ENCODE results near the gene BRSK1. TPM values are rescaled to one million over a fixed set of nuclear protein-coding genes. Genes with fewer than 3 reads are reported as not detected.

BRSK1 gene
- total and polyA plus RNA-seq, 2 donors from 2014 or later: 1.4 to 6.5 TPM

DNA sequence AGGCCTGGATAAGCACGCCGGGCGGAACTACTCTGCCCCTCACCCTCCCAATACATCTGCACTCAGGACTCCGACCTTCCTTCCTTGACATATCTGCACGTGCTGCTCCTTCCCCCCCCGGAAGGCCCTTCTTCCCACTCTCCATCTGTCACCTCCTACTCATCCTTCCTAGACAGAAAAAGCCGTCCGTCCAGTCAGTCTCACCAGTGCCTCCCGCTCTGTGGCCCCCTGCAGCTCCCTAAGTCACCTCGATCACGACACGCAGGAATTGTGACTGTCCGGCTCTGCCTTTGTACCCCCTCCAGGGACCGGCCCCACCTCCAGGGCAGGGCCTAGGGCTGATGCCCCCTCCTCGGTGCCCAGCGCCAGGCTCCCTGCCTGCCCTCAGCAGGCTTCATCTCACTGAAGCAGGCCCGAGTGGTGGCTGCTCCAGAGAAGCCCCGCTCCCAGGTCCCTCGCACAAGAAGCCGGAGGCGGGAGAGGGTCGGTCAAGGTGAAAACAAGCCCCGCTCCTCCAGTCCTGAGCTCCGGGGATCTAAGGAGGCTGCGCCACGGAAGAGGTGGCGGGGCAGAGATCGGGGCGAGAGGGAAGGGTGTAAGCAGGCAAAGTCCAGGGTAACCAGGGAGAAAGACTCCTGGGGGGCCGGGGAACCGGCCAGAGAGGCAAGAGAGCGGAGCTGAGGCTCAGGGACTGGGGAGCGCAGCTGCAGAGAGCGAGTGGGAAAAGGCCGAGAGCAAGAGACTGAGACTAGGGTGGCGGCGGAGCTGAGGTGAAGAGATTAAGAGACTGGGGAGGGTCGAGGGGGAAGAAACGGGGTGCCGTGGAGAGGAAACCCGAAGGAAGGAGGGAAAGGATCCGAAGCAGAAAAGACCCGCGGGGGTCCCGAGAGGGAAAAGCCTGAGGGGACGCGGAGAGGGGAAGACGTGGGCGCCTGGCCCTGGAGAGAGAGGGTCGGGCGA is 26.1 kb upstream of the BRSK1 start:
- H3K9ac ChIP-seq (ENCODE audit: low read length in 3 of 3): peak overlapping the region; percentile 55 to 75 (median 71)
- H3K4me3 ChIP-seq (ENCODE audit: low read length in 3 of 3): peak overlapping the region; percentile 62 to 79 (median 73)
- H3K4me1 ChIP-seq (ENCODE audit: control insufficient read depth in 2 of 3, insufficient read depth in 2 of 3, low read depth in 1 of 3, low read length in 3 of 3): peaks cover 2 to 36% (median 18%) of the 10 kb centered on the region in 3 donors
- no peaks in the 10 kb centered on the region for H3K27me3 ChIP-seq (ENCODE audit: control insufficient read depth, insufficient read depth, low read length)
- no peaks in the 10 kb centered on the region for H3K36me3 ChIP-seq (ENCODE audit: control insufficient read depth in 2 of 3, insufficient read depth in 3 of 3, low read length in 3 of 3)
- FAIRE-seq: no peak
- H3K27ac ChIP-seq (ENCODE audit: low read depth in 2 of 2, low read length in 2 of 2): peak overlapping the region in 1 of 2 donors; percentile 10
- TF ChIP-seq, protein P1, sequence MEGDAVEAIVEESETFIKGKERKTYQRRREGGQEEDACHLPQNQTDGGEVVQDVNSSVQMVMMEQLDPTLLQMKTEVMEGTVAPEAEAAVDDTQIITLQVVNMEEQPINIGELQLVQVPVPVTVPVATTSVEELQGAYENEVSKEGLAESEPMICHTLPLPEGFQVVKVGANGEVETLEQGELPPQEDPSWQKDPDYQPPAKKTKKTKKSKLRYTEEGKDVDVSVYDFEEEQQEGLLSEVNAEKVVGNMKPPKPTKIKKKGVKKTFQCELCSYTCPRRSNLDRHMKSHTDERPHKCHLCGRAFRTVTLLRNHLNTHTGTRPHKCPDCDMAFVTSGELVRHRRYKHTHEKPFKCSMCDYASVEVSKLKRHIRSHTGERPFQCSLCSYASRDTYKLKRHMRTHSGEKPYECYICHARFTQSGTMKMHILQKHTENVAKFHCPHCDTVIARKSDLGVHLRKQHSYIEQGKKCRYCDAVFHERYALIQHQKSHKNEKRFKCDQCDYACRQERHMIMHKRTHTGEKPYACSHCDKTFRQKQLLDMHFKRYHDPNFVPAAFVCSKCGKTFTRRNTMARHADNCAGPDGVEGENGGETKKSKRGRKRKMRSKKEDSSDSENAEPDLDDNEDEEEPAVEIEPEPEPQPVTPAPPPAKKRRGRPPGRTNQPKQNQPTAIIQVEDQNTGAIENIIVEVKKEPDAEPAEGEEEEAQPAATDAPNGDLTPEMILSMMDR (IDR thresholded peaks at IDR 0.05; ENCODE audit: borderline replicate concordance, extremely low read depth, insufficient read depth): no peak
- DNase-seq: peak in 4 of 5 donors; percentile 22 to 72 (median 54)
- intact Hi-C loops (cut with DNase I): no loop called here
- no peaks in the 10 kb centered on the region for H3K9me3 ChIP-seq (ENCODE audit: control insufficient read depth in 2 of 3, insufficient read depth in 1 of 3, low read length in 3 of 3)

DNA sequence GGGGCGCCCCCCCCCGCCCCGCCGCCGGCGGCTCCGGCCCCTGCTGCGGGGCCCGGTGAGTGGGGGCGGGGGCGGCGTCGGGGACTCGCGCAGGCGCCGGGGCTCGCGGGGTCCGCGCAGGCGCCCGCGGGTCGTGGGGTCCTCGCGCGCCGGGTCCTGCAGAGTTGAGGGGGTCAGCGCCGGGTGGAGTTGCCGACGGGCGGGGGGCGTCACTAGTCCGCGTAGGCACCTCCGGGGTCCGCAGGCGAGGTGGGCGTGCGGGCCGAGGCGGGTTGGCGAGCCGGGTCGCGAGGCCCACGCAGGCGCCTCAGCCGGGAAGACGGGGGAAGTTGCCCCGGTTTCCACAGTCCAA is 25.3 kb upstream of the BRSK1 start:
- Histone ChIP-seq H3K9ac (ENCODE audit: low read length in 3 of 3) (peak overlapping the region; percentile 52 to 80 (median 55)), H3K4me1 (ENCODE audit: control insufficient read depth in 2 of 3, insufficient read depth in 2 of 3, low read depth in 1 of 3, low read length in 3 of 3) (peaks cover 2 to 36% (median 18%) of the 10 kb centered on the region in 3 donors), H3K36me3 (ENCODE audit: control insufficient read depth in 2 of 3, insufficient read depth in 3 of 3, low read length in 3 of 3) (peaks cover 0 to 2% (median 0%) of the 10 kb centered on the region in 3 donors), H3K27ac (ENCODE audit: low read depth in 2 of 2, low read length in 2 of 2) (peak overlapping the region; percentile 78 to 90), H3K27me3 (ENCODE audit: control insufficient read depth, insufficient read depth, low read length) (no peaks in the 10 kb centered on the region), H3K4me3 (ENCODE audit: low read length in 3 of 3) (peak overlapping the region; percentile 72 to 82 (median 79)), H3K9me3 (ENCODE audit: control insufficient read depth in 2 of 3, insufficient read depth in 1 of 3, low read length in 3 of 3) (no peaks in the 10 kb centered on the region)
- intact Hi-C loops (cut with DNase I): no loop called here
- DNase-seq (no peak), FAIRE-seq (no peak)
- TF ChIP-seq, protein P1 (IDR thresholded peaks at IDR 0.05; ENCODE audit: borderline replicate concordance, extremely low read depth, insufficient read depth): no peak

DNA sequence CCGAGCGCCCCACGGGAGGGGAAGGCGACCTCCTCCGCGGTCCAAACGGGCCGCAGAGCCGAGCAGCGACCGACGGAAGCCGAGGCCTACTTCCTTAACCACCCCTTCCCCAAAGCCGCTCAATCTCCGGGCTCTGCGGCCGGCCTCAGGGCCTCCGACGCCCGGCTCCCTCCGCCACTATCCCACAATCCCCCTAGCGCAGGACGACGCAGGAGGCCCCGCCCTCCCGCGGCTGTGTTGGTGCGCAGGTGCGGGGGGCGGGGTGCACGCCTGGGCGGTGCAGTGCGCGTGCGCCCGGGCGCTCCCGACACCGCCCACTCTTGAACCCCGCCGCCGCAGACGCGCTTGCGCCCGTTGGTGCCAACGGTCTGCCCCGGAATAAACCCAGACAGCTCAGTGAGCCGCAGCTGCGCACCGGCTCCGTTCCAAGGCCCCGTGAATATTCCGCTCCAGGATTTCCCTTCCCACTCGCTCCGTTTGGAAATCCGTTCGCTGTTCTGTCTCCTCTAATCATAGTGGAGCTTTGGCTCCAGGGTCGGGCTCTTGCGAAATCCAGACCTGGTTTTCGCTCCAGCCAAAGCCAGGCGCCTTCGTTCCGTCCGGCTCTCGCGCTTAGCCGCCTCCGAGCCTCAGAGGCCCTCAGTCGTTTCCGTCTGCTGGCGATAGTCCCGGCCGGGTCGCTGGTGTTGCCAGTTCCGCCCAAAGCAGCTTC is 24.8 kb upstream of the BRSK1 start, which contains the start of gene PPP6R1:
Gene PPP6R1 (minus strand): TSS at position 190 of the 712 bp plus-strand sequence. CDS start 11,914 bp downstream, outside the sequence.
- Histone ChIP-seq H3K36me3 (ENCODE audit: control insufficient read depth in 2 of 3, insufficient read depth in 3 of 3, low read length in 3 of 3) (peaks cover 0 to 3% (median 0%) of the 10 kb centered on the region in 3 donors), H3K4me1 (ENCODE audit: control insufficient read depth in 2 of 3, insufficient read depth in 2 of 3, low read depth in 1 of 3, low read length in 3 of 3) (peaks cover 2 to 36% (median 18%) of the 10 kb centered on the region in 3 donors), H3K4me3 (ENCODE audit: low read length in 3 of 3) (peak within 1 kb of the TSS; percentile 72 to 82 (median 79)), H3K9me3 (ENCODE audit: control insufficient read depth in 2 of 3, insufficient read depth in 1 of 3, low read length in 3 of 3) (no peaks in the 10 kb centered on the region), H3K27ac (ENCODE audit: low read depth in 2 of 2, low read length in 2 of 2) (peak within 1 kb of the TSS; percentile 88 to 90), H3K27me3 (ENCODE audit: control insufficient read depth, insufficient read depth, low read length) (no peaks in the 10 kb centered on the region), H3K9ac (ENCODE audit: low read length in 3 of 3) (peak within 1 kb of the TSS; percentile 63 to 80 (median 71))
- TF ChIP-seq, protein P1 (IDR thresholded peaks at IDR 0.05; ENCODE audit: borderline replicate concordance, extremely low read depth, insufficient read depth): peak; percentile 1
- intact Hi-C loops (cut with DNase I): no loop called here
- FAIRE-seq: peak; percentile 77
- peak; percentile 99 to 100 (median 99) for DNase-seq
